Measurements from ENCODE around the gene HSBP1. TPM values are rescaled to one million over a fixed set of nuclear protein-coding genes. Genes with fewer than 3 reads are reported as not detected.
A peak's percentile ranks its signal among the peaks of the same experiment; 100 is the strongest.

Gene HSBP1
- total RNA-seq, 1 experiment from 2014 or later, result 163 TPM

- peaks cover 9% of the 10 kb centered on the region for H3K27me3 ChIP-seq (replicated peaks; ENCODE audit: insufficient read depth, low read depth, low read length, poor library complexity)
- no peak for DNase-seq (ENCODE audit: low spot score)
- H3K27ac ChIP-seq (ENCODE audit: low read depth, low read length, poor library complexity, severe bottlenecking), result no peak overlapping the region
- no TSS peak for BruUV-seq (replicated peaks)
- intact Hi-C loops (cut with micrococcal nuclease; ENCODE audit: unreplicated experiment), result no loop called here
- TF ChIP-seq EZH2 (IDR thresholded peaks at IDR 0.05; ENCODE audit: borderline replicate concordance, low read depth, low read length, poor library complexity, severe bottlenecking) (no peak), CTCF (conservative IDR thresholded peaks at IDR 0.05; ENCODE audit: low read depth, low read length) (no peak)
- POLR2A ChIA-PET (ENCODE audit: low non-redundant PET), result no interaction called here
- H3K36me3 ChIP-seq (ENCODE audit: insufficient read depth, low read length, poor library complexity, severe bottlenecking), result peaks cover 13% of the 10 kb centered on the region
- CTCF ChIA-PET, result interaction anchor here (0.6 kb wide), 1 partner anchor 43 kb away, joined by 3 read pairs; no protein-coding TSS in a partner anchor
- peaks cover 7% of the 10 kb centered on the region for H3K4me1 ChIP-seq (ENCODE audit: insufficient read depth, low read length, poor library complexity, severe bottlenecking)
- no peaks in the 10 kb centered on the region for H3K9me3 ChIP-seq (ENCODE audit: low read depth, low read length, poor library complexity, severe bottlenecking)
- no peak overlapping the region for H3K4me3 ChIP-seq (ENCODE audit: low read depth, low read length, poor library complexity, severe bottlenecking)
These were observed 1.7 kb upstream of the HSBP1 start for GRCh38 chr16:83806036-83806435.

- DNase-seq (ENCODE audit: low spot score), result no peak
- Histone ChIP-seq H3K4me3 (ENCODE audit: low read depth, low read length, poor library complexity, severe bottlenecking) (no peak overlapping the region), H3K4me1 (ENCODE audit: insufficient read depth, low read length, poor library complexity, severe bottlenecking) (peaks cover 7% of the 10 kb centered on the region), H3K27me3 (replicated peaks; ENCODE audit: insufficient read depth, low read depth, low read length, poor library complexity) (peaks cover 9% of the 10 kb centered on the region), H3K27ac (ENCODE audit: low read depth, low read length, poor library complexity, severe bottlenecking) (no peak overlapping the region), H3K36me3 (ENCODE audit: insufficient read depth, low read length, poor library complexity, severe bottlenecking) (peaks cover 14% of the 10 kb centered on the region), H3K9me3 (ENCODE audit: low read depth, low read length, poor library complexity, severe bottlenecking) (no peaks in the 10 kb centered on the region)
- CTCF ChIA-PET, result no interaction called here
- no peak for TF ChIP-seq CTCF (conservative IDR thresholded peaks at IDR 0.05; ENCODE audit: low read depth, low read length)
- TF ChIP-seq EZH2 (IDR thresholded peaks at IDR 0.05; ENCODE audit: borderline replicate concordance, low read depth, low read length, poor library complexity, severe bottlenecking), result no peak
- BruUV-seq (replicated peaks), result no TSS peak
- POLR2A ChIA-PET (ENCODE audit: low non-redundant PET), result no interaction called here
- intact Hi-C loops (cut with micrococcal nuclease; ENCODE audit: unreplicated experiment), result no loop called here
These were observed 1.0 kb upstream of the HSBP1 start for GRCh38 chr16:83806731-83807130.

- DNase-seq (ENCODE audit: low spot score), result no peak
- no peaks in the 10 kb centered on the region for H3K9me3 ChIP-seq (ENCODE audit: low read depth, low read length, poor library complexity, severe bottlenecking)
- BruUV-seq (replicated peaks), result no TSS peak
- H3K36me3 ChIP-seq (ENCODE audit: insufficient read depth, low read length, poor library complexity, severe bottlenecking), result peaks cover 17% of the 10 kb centered on the region
- H3K27me3 ChIP-seq (replicated peaks; ENCODE audit: insufficient read depth, low read depth, low read length, poor library complexity), result peaks cover 7% of the 10 kb centered on the region
- H3K27ac ChIP-seq (ENCODE audit: low read depth, low read length, poor library complexity, severe bottlenecking), result no peak overlapping the region
- intact Hi-C loops (cut with micrococcal nuclease; ENCODE audit: unreplicated experiment), result no loop called here
- H3K4me1 ChIP-seq (ENCODE audit: insufficient read depth, low read length, poor library complexity, severe bottlenecking), result peaks cover 7% of the 10 kb centered on the region
- TF ChIP-seq CTCF (conservative IDR thresholded peaks at IDR 0.05; ENCODE audit: low read depth, low read length), result no peak
- TF ChIP-seq EZH2 (IDR thresholded peaks at IDR 0.05; ENCODE audit: borderline replicate concordance, low read depth, low read length, poor library complexity, severe bottlenecking), result no peak
- peak overlapping the region; percentile 90 for H3K4me3 ChIP-seq (ENCODE audit: low read depth, low read length, poor library complexity, severe bottlenecking)
- ChIA-PET POLR2A (ENCODE audit: low non-redundant PET) (no interaction called here), CTCF (no interaction called here)
These were observed 460 bp upstream of the HSBP1 start for GRCh38 chr16:83807327-83807709.
